ENCODE data around the gene TAF1B.
"Not testable (repeated sequence)": the region's sequence is repeated elsewhere in the genome, so short reads cannot be mapped to it uniquely, and the experiment has no call there.

Gene TAF1B

GRCh38 chr2:9832586-9832985, 10.7 kb upstream of the TAF1B start:
- DNase-seq = no peak

GRCh38 chr2:9835068-9835467, 8.2 kb upstream of the TAF1B start:
- not testable (repeated sequence) for DNase-seq

- no peak for DNase-seq
Observed at GRCh38 chr2:9836074-9836473, 7.2 kb upstream of the TAF1B start.

GRCh38 chr2:9836517-9836916, 6.8 kb upstream of the TAF1B start:
- DNase-seq = no peak

GRCh38 chr2:9837451-9837850, 5.8 kb upstream of the TAF1B start:
- DNase-seq = no peak

GRCh38 chr2:9838391-9838790, 4.9 kb upstream of the TAF1B start:
- DNase-seq = no peak

- no peak for DNase-seq
Observed at GRCh38 chr2:9842487-9843228, 616 bp upstream of the TAF1B start.

- DNase-seq = peak; percentile 47
Observed at GRCh38 chr2:9844036-9844483, 786 bp downstream of the TAF1B start.

- DNase-seq = no peak
Observed at GRCh38 chr2:9844576-9844975, 1.3 kb downstream of the TAF1B start.

GRCh38 chr2:9846554-9846953, 3.3 kb downstream of the TAF1B start:
- DNase-seq = no peak

- DNase-seq = no peak
Observed at GRCh38 chr2:9847140-9847539, 3.9 kb downstream of the TAF1B start.

GRCh38 chr2:9852881-9853280, 9.6 kb downstream of the TAF1B start:
- DNase-seq = no peak

GRCh38 chr2:9857814-9858729, 14.8 kb downstream of the TAF1B start:
- no peak for DNase-seq

GRCh38 chr2:9858730-9859068, 15.4 kb downstream of the TAF1B start:
- no peak for DNase-seq

- DNase-seq = not testable (repeated sequence)
Observed at GRCh38 chr2:9860922-9861580, 17.8 kb downstream of the TAF1B start.

- no peak for DNase-seq
Observed at GRCh38 chr2:9867881-9868280, 24.6 kb downstream of the TAF1B start.

- DNase-seq = no peak
Observed at GRCh38 chr2:9873337-9873736, 30.1 kb downstream of the TAF1B start.

- no peak for DNase-seq
Observed at GRCh38 chr2:9877026-9877425, 33.8 kb downstream of the TAF1B start.

- DNase-seq = no peak
Observed at GRCh38 chr2:9877726-9878125, 34.5 kb downstream of the TAF1B start.

- DNase-seq = no peak
Observed at GRCh38 chr2:9879455-9880194, 36.4 kb downstream of the TAF1B start.

GRCh38 chr2:9883897-9884296, 40.6 kb downstream of the TAF1B start:
- no peak for DNase-seq

GRCh38 chr2:9884436-9884835, 41.2 kb downstream of the TAF1B start:
- no peak for DNase-seq
